Pons (tissue), 1 donor: ENCODE measurements around the gene SSBP3.

Experiments
- DNase-seq: peaks from one replicate; pipeline ENCODE4 v3.0.0-alpha.2; 2016; ENCODE audit warnings: low spot score

The SSBP3 gene

GRCh38 chr1:54371038-54371941 is 34.9 kb downstream of the SSBP3 start:
- no peak for DNase-seq

- DNase-seq = no peak
Measured at GRCh38 chr1:54370287-54370989, 35.8 kb downstream of the SSBP3 start.

- DNase-seq = no peak
Measured at GRCh38 chr1:54367613-54368012, 38.6 kb downstream of the SSBP3 start.

- no peak for DNase-seq
Measured at GRCh38 chr1:54365847-54366246, 40.3 kb downstream of the SSBP3 start.

GRCh38 chr1:54365398-54365797 is 40.8 kb downstream of the SSBP3 start:
- DNase-seq = no peak

GRCh38 chr1:54364995-54365394 is 41.2 kb downstream of the SSBP3 start:
- peak; percentile 76 for DNase-seq

GRCh38 chr1:54364582-54364981 is 41.6 kb downstream of the SSBP3 start:
- DNase-seq = no peak

- no peak for DNase-seq
Measured at GRCh38 chr1:54363925-54364324, 42.3 kb downstream of the SSBP3 start.

GRCh38 chr1:54362881-54363340 is 43.3 kb downstream of the SSBP3 start:
- no peak for DNase-seq

- peak; percentile 74 for DNase-seq
Measured at GRCh38 chr1:54361342-54361741, 44.9 kb downstream of the SSBP3 start.

- DNase-seq = no peak
Measured at GRCh38 chr1:54360165-54361005, 45.8 kb downstream of the SSBP3 start.

GRCh38 chr1:54359393-54360162 is 46.6 kb downstream of the SSBP3 start:
- DNase-seq = no peak

GRCh38 chr1:54358503-54359168 is 47.6 kb downstream of the SSBP3 start:
- DNase-seq = no peak

GRCh38 chr1:54357967-54358366 is 48.2 kb downstream of the SSBP3 start:
- DNase-seq = no peak

GRCh38 chr1:54356680-54357147 is 49.5 kb downstream of the SSBP3 start:
- no peak for DNase-seq

GRCh38 chr1:54355931-54356679 is 50.1 kb downstream of the SSBP3 start:
- no peak for DNase-seq

GRCh38 chr1:54354899-54355298 is 51.3 kb downstream of the SSBP3 start:
- DNase-seq = no peak

GRCh38 chr1:54353959-54354358 is 52.2 kb downstream of the SSBP3 start:
- no peak for DNase-seq

GRCh38 chr1:54352755-54353154 is 53.4 kb downstream of the SSBP3 start:
- no peak for DNase-seq

- DNase-seq = no peak
Measured at GRCh38 chr1:54350360-54350759, 55.8 kb downstream of the SSBP3 start.
